Measurements from ENCODE around the gene CAGE1.
"Not testable (repeated sequence)": the region's sequence is repeated elsewhere in the genome, so short reads cannot be mapped to it uniquely, and the experiment has no call there.

Gene CAGE1

GRCh38 chr6:7335519-7335918, 54.0 kb downstream of the CAGE1 start:
- DNase-seq: no peak

DNA sequence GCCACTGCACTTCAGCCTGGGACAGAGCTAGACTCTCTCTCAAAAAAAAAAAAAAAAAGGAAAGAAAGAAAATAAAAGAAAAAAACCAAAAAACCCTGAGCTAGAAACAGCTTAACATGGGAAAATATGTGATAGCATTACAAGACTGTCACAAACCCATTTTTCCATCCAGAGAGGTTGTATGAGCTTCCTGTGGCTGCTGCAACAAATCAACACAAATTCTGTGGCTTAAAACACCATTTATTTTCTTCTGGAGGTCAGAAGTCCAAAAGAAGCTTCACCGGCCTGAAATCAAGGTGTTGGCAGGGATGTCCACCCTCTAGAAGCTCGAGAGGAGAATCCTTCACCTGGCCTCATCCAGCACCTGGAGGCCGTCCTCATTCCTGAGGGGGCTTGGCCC, 54.9 kb downstream of the CAGE1 start:
- DNase-seq: no peak

GRCh38 chr6:7332090-7332745, 57.3 kb downstream of the CAGE1 start:
- no peak for DNase-seq

- no peak for DNase-seq
These were observed 58.1 kb downstream of the CAGE1 start for GRCh38 chr6:7331452-7331851.

- DNase-seq: no peak
These were observed 61.3 kb downstream of the CAGE1 start for GRCh38 chr6:7328243-7328642.

DNA sequence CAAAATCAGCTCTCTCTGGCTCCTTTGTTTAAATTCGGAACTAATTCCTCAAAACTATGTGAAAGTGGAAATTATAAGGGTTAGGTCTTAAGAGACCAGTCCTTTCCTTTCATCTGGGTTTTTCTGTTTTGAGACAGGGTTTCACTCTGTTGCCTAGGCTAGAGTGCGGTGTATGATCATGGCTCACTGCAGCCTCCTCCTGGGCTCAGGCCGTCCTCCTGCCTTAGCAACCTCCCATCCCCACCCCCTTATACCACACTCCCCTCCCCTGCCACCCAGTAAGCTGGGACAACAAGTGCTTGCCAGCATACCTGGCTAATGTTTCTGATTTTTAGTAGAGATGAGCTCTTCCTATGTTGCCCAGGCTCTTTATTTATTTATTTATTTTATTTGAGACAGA, 63.8 kb downstream of the CAGE1 start:
- no peak for DNase-seq

- DNase-seq: no peak
These were observed 65.0 kb downstream of the CAGE1 start for GRCh38 chr6:7324520-7324919.

DNA sequence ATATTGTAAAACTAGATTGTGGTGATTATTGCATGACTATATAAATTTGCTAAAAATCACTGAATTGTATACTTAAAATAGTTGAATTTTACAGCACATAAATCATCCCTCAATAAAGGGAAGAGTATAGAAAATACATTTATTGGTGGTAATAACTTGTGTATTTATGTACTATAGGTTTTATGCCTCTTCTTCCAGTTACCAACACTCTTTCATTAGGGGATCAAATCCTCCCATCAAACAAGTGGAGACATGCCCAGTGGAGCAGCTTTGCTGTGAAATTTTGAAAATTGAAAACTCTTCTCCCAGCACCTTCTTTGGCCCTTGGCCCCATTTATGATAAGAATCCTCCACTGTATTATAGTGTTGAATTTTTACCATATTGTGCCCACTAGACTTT, 66.5 kb downstream of the CAGE1 start:
- DNase-seq: no peak

GRCh38 chr6:7321866-7322265, 67.7 kb downstream of the CAGE1 start:
- DNase-seq: not testable (repeated sequence)

DNA sequence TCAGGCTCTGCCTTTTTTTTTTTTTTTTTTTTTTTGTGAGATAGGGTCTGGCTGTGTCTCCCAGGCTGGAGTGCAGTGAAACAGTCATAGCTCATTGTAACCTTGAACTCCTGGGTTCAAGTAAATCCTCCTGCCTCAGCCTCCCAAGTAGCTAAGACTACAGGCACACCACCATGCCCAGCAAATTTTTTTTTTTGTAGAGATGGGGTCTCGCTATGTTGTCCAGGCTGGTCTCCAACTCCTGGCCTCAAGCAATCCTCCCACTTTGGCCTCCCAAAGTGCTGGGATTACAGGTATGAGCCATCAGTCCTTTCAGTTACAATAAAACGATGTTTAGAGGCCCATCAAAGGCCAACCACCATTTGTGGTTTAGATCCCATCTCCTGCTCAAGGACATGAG, 70.1 kb downstream of the CAGE1 start:
- DNase-seq: not testable (repeated sequence)

GRCh38 chr6:7317538-7317937, 72.0 kb downstream of the CAGE1 start:
- DNase-seq: no peak

GRCh38 chr6:7316658-7317533, 72.6 kb downstream of the CAGE1 start:
- DNase-seq: no peak

DNA sequence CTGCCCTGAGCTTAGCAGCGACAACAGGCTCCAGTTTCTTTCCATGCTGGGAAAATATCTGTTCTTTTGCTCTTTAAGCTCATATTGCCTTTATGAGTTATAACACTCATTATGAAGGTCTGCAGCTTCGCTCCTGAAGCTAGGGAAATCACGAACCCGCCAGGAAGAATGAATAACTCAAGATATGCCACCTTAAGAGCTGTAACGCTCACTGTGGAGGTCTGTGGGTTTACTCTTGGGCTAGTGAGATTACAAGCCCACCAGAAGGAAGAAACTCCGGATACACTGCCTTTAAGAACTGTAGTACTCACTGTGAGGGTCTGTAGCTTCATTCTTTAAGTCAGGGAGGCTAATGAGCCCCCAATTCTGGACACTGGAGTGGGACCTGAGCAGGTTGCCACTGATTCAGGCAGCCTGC, 73.6 kb downstream of the CAGE1 start:
- DNase-seq: no peak

GRCh38 chr6:7315087-7315947, 74.2 kb downstream of the CAGE1 start:
- DNase-seq: not testable (repeated sequence)

GRCh38 chr6:7314414-7314813, 75.1 kb downstream of the CAGE1 start:
- DNase-seq: no peak

DNA sequence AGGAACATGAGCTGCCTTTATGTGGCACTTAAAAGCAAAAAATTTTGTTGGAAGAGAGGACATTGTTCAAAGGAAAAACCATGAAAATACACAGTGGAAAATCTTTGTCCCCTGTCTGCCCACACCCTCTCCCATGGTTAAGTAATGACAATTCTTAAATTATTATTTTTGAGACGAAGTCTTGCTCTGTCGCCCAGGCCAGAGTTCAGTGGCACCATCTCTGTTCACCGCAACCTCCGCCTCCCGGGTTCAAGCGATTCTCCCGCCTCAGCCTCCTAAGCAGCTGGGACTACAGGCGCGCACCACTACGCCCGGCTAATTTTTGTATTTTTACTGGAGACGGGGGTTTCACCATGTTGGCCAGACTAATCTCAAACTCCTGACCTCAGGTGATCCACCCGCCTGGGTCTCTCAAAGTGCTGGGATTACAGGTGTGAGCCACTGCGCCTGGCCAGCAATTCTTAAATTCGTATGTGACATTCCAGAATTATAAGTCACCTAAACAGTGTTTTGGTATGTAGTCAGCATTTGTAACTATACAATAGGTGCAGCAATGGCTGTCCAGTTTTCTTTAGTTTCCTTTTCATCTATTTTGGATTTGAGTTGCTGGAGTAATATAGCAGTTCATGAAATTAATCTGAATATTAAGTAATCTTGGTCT, 75.9 kb downstream of the CAGE1 start:
- DNase-seq: no peak

DNA sequence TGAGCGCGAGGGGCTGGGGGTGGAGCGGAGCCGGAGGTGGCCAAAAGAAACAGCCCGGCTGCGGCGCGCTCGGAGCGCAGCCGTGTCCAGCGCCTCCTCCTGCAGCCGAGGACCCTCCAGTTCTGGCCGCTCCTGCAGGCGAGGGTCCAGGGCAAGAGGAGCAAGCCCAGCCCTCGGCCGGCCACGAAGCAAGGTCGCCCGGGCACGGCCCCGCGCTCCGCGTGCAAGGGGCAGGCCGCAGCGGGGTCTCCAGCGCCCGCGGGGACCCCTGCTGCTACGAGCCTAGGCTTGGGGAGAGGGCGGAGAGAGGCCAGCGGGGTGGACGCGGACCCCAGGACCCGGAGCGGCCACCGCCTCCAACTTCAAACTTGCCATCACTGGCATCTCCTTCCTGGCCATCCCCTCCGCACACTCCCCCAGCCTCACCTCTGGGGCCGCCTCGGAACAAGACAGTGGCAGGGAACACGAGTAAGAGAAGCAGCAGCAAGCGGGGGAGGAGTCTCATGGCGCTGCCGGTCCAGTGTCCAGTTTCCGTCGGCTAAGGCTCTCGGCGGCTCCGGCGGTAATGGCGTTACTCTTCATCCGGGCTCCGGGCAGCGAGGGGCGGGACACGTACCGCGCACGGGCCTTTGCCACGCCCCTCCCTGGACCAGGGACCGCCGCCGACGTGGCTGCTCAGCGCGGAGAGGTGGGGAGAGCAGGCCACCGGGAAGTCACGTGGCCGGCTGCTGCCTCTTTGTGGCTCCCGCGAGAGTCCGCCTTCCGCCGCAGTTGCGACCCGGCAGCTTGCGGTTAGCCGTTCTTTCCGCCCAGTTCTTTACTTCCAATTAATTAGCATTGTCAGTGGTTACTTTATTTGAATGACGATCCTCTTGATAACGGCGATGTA, 76.7 kb downstream of the CAGE1 start, which contains the start of gene SSR1:
TSS of gene SSR1 (minus strand) at position 584 of the 889 bp plus-strand sequence. CDS start at position 505, 79 bp downstream.
- peak; percentile 94 to 96 for DNase-seq

DNA sequence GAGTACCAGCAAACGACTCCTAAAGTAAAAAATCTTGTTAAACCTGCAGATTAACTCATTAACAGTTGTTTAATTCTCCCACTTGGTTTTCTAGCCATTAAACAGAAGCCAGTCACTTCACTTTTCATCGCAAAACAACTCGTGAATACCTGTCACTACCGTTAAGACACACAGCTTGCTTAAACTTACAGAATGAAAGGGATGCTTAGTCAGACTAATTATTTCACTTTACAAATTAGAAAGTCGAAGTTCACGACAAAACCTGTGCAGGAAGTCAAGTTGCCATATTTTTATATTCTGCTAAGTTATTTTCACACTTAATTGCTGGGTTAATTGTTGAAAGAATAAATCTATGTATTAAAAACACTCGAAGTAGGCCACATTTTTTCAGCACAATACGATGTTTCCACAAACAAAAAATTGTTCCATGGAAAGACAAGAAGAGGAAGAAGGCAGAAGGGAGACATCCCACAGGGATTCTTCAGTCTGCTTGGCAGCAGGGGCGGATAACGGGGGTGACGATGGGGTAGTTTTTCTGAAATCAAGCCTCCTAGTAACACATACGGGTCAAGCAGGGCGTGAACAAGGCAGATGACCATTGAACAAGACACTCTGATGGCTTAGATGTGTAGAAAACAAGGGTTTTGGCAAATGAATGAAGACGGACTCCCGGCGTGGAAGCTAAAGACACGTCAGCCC, 77.5 kb downstream of the CAGE1 start:
- DNase-seq: no peak

GRCh38 chr6:7311176-7311575, 78.4 kb downstream of the CAGE1 start:
- no peak for DNase-seq

DNA sequence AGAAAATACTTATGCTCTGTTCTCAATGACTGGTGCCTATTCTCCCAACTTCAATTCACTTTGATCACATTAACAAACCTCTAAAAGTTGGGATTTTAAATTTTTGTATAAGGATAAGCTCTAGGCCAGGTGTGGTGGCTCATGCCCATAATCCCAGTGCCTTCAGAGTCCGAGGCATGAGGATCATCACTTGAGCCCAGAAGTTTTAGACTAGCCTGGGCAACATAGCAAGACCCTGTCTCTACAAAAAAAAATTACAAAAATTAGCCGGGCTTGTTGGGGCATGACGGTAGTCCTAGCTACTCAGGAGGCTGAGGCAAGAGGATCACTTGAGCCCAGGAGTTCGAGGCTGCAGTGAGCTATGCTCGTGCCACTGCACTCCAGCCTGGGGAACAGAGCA, 80.5 kb downstream of the CAGE1 start:
- DNase-seq: no peak

- DNase-seq: no peak
These were observed 82.0 kb downstream of the CAGE1 start for GRCh38 chr6:7307533-7307932.
